HepG2 (cell line): ENCODE data around the gene LRRC28. TPM values are rescaled to one million over a fixed set of nuclear protein-coding genes. Genes with fewer than 3 reads are reported as not detected.

Source experiments
- ATAC-seq: fragments of 200-7000 bp; cut with Tn5 transposase; 3 replicates; pipeline ENCODE4 v1.9.1; 2020; ENCODE audit warnings: mild to moderate bottlenecking, moderate library complexity
- BruUV-seq: library from RNA; stranded (reverse); fragments of 400-500 nt; replicated peaks from 2 replicates; lab custom pipeline; 2021; lab: Mats Ljungman, UMichigan
- CTCF ChIA-PET: fragments of 300-600 bp; formaldehyde crosslinking; extraction: SDS; loops from one replicate; lab custom pipeline; 2021; ENCODE audit warnings: low total read pairs, inconsistent platforms, low intra/inter-chr PET ratio; lab: Yijun Ruan, JAX
- POLR2A ChIA-PET: fragments of 350-600 bp; sonication (Branson Sonifier 250); formaldehyde crosslinking; loops from one replicate; lab custom pipeline; 2020; ENCODE audit warnings: antibody characterized with exemption, inconsistent platforms; lab: Yijun Ruan, JAX
- DNase-seq: peaks from one replicate; pipeline ENCODE4 v3.0.0-alpha.2; 2015; ENCODE audit warnings: low spot score
- FAIRE-seq: peaks from 3 replicates; lab custom pipeline; 2011; peaks lifted over from hg19 to GRCh38; lab: Jason Lieb, UNC
- H2AFZ ChIP-seq: one replicate; pipeline ENCODE4 v1.6.1; 2011; ENCODE audit warnings: low read length, inconsistent platforms
- H3K27ac ChIP-seq: fragments of 300-600 bp; 3 replicates; pipeline ENCODE4 v1.8.0; 2011; ENCODE audit warnings: mixed run types, mild to moderate bottlenecking, mixed read lengths, low read length, inconsistent platforms; ENCODE audit not compliant: insufficient read depth; ENCODE audit errors: extremely low read length
- H3K27me3 ChIP-seq, 2 experiments: fragments of 200-600 bp in 1 of 2; 2 replicates in 1 of 2; 3 replicates in 1 of 2; pipeline versions ENCODE4 v1.6.0 to v1.8.0; 2011; ENCODE audit warnings: low read length in 2 of 2, mild to moderate bottlenecking in 2 of 2, moderate library complexity in 2 of 2, inconsistent platforms in 1 of 2; ENCODE audit not compliant: insufficient read depth in 2 of 2, control insufficient read depth in 1 of 2
- H3K36me3 ChIP-seq, 2 experiments: fragments of 200-600 bp in 1 of 2; replicated peaks in 1 of 2; 2 replicates in 1 of 2; 3 replicates in 1 of 2; pipeline versions ENCODE4 v1.5.1 to v1.8.0; 2011; ENCODE audit warnings: low read length in 2 of 2, inconsistent platforms in 1 of 2; ENCODE audit not compliant: insufficient read depth in 2 of 2, control insufficient read depth in 1 of 2
- H3K4me1 ChIP-seq: 2 replicates; pipeline ENCODE4 v1.5.1; 2012; ENCODE audit warnings: low read length, inconsistent platforms; ENCODE audit not compliant: insufficient read depth
- H3K4me2 ChIP-seq: 2 replicates; pipeline ENCODE4 v1.6.0; 2011; ENCODE audit warnings: low read depth, low read length, inconsistent platforms
- H3K4me3 ChIP-seq, 3 experiments: fragments of 200-600 bp in 1 of 3; sonication (generic), shearing (Covaris generic) in 1 of 3; replicated peaks in 1 of 3; 2 replicates each; pipeline ENCODE4 v1.5.1; 2011 to 2016; ENCODE audit warnings: low read length in 3 of 3, inconsistent platforms in 2 of 3, low read depth in 2 of 3, mild to moderate bottlenecking in 2 of 3, control low read depth in 1 of 3, mixed read lengths in 1 of 3; ENCODE audit not compliant: insufficient read depth in 1 of 3
- H3K79me2 ChIP-seq: one replicate; pipeline ENCODE4 v1.6.1; 2011; ENCODE audit warnings: low read length, inconsistent platforms; ENCODE audit not compliant: insufficient read depth
- H3K9ac ChIP-seq: 2 replicates; pipeline ENCODE4 v1.6.0; 2011; ENCODE audit warnings: mild to moderate bottlenecking, low read depth, low read length, inconsistent platforms; ENCODE audit not compliant: insufficient read depth
- H3K9me3 ChIP-seq: 2 replicates; pipeline ENCODE4 v1.5.1; 2012; ENCODE audit warnings: mild to moderate bottlenecking, low read length
- H4K20me1 ChIP-seq: 2 replicates; pipeline ENCODE4 v1.6.0; 2011; ENCODE audit warnings: inconsistent platforms, mild to moderate bottlenecking, low read length, moderate library complexity; ENCODE audit not compliant: insufficient read depth
- BORCS8-MEF2B ChIP-seq: sonication (generic); formaldehyde crosslinking; IDR thresholded peaks from 2 replicates; pipeline ENCODE4 v1.8.0; 2022; ENCODE audit warnings: mild to moderate bottlenecking, missing genetic modification reagents
- FOXK2 ChIP-seq: fragments of 450-650 bp; IDR thresholded peaks from 2 replicates; pipeline ENCODE4 v1.6.1; 2016
- HMGA1 ChIP-seq: sonication (generic); formaldehyde crosslinking; conservative IDR thresholded peaks from 2 replicates; pipeline ENCODE4 v1.4.0; 2020; ENCODE audit warnings: missing genetic modification reagents
- MIER2 ChIP-seq: IDR thresholded peaks from 2 replicates; pipeline ENCODE4 v1.6.1; 2016; ENCODE audit warnings: missing biosample characterization, missing genetic modification reagents
- NR2F1 ChIP-seq, 2 experiments: fragments of 450-650 bp in 1 of 2; formaldehyde crosslinking in 1 of 2; IDR thresholded peaks; 2 replicates each; pipeline versions ENCODE4 v1.5.0 to v1.6.1; 2016 to 2020; ENCODE audit warnings: mild to moderate bottlenecking in 1 of 2, missing compliant biosample characterization in 1 of 2, missing genetic modification reagents in 1 of 2, moderate library complexity in 1 of 2
- NR2F6 ChIP-seq, 2 experiments: IDR thresholded peaks; 2 replicates each; pipeline ENCODE4 v1.6.1; 2016; ENCODE audit warnings: antibody characterized with exemption in 1 of 2, mild to moderate bottlenecking in 1 of 2
- POLR2G ChIP-seq: fragments of 200-400 bp; formaldehyde crosslinking; IDR thresholded peaks from 2 replicates; pipeline ENCODE4 v1.6.1; 2018; ENCODE audit warnings: mild to moderate bottlenecking, low read depth, low read length, moderate library complexity
- SAFB2 ChIP-seq: sonication (generic); formaldehyde crosslinking; IDR thresholded peaks from 2 replicates; pipeline ENCODE4 v1.5.1; 2020; ENCODE audit warnings: missing genetic modification reagents, low read depth, mild to moderate bottlenecking, borderline replicate concordance
- SAP130 ChIP-seq: IDR thresholded peaks from 2 replicates; pipeline ENCODE4 v1.6.1; 2016; ENCODE audit warnings: low read depth
- SRF ChIP-seq: IDR thresholded peaks from 2 replicates; pipeline ENCODE4 v1.6.1; 2011; ENCODE audit warnings: mild to moderate bottlenecking, low read depth, low read length, moderate library complexity
- ZNF460 ChIP-seq: sonication (generic); formaldehyde crosslinking; IDR thresholded peaks from 2 replicates; pipeline ENCODE4 v1.5.1; 2020; ENCODE audit warnings: missing genetic modification reagents, mild to moderate bottlenecking, borderline replicate concordance
- ZNF605 ChIP-seq: sonication (generic); formaldehyde crosslinking; IDR thresholded peaks from 2 replicates; pipeline ENCODE4 v1.8.0; 2022; ENCODE audit warnings: mild to moderate bottlenecking, missing genetic modification reagents
- ZSCAN22 ChIP-seq: sonication (generic); formaldehyde crosslinking; IDR thresholded peaks from 2 replicates; pipeline ENCODE4 v1.4.0; 2020; ENCODE audit warnings: mild to moderate bottlenecking, missing genetic modification reagents
- WGBS: methylation state at CpG from one replicate; pipeline ENCODE4 v1.1.6; 2017; ENCODE audit warnings: low lambda C conversion rate; 5-methylcytosine and 5-hydroxymethylcytosine counted together
- in situ Hi-C: cut with HindIII; loops from 2 replicates; pipeline ENCODE4 v1.10.0; 2017; ENCODE audit warnings: low pct_unique_long_range_greater_than_20kb; ENCODE audit not compliant: extremely low pct_ligation_motif_present
- intact Hi-C: fragments of 100-400 bp; cut with micrococcal nuclease; formaldehyde crosslinking; loops from one replicate; pipeline ENCODE4 v1.10.0; 2022; ENCODE audit not compliant: unreplicated experiment
- polyA plus RNA-seq, 8 experiments: library from polyadenylated mRNA; depleted of rRNA in 3 of 8; stranded (reverse) in 7 of 8; unstranded in 1 of 8; fragments of >200 nt; fragmentation: Illumina TruSeq in 4 of 8; extraction: Trizol in 4 of 8; gene quantifications; 2 replicates each; pipeline versions ENCODE4 v1.2.1 to v1.2.3, GENCODE V29; 2011 to 2016; ENCODE audit warnings: low read depth in 4 of 8, missing spikeins in 1 of 8, mixed read lengths in 1 of 8; ENCODE audit not compliant: insufficient read depth in 1 of 8
- total RNA-seq, 5 experiments: library from RNA; depleted of rRNA; stranded (reverse); fragments of >200 nt; fragmentation: Illumina TruSeq; extraction: Trizol; gene quantifications; 2 replicates each; pipeline ENCODE4 v1.2.3, GENCODE V29; 2016; ENCODE audit warnings: low read depth in 1 of 5
- TF ChIP-seq, protein P1 (sequence below): sonication (generic); formaldehyde crosslinking; IDR thresholded peaks from 2 replicates; pipeline ENCODE4 v1.5.1; 2020; ENCODE audit warnings: missing genetic modification reagents, mild to moderate bottlenecking, borderline replicate concordance

The LRRC28 gene
- total and polyA plus RNA-seq, 2 of the 13 experiments (the other 11 are each of a cell fraction or from before 2014, with no cell fraction given) = 17.5 to 21.3 TPM

DNA sequence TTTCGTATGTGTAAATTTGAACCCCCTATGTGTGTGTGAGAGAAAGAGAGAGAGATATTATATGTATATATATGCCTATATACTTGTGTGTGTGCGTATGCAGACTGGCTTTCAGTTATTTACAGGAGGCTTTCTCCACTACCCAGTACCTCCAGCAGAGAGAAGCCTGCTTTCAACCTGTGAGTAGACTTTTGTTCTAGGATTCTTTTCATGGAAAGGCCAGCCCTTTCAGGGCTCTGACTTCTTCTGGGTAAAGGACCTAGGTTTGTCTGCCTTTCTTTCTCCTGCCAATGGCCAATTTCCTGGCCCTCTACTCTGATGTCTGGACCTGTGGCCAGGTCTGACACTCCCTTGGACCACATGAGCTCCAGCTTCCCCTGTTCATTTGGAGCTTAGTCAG lies 23.8 kb downstream of the LRRC28 start (continued):
- TF ChIP-seq SAFB2 (CRISPR knock-in tag) (no peak), HMGA1 (CRISPR knock-in tag) (no peak), MIER2 (CRISPR knock-in tag) (no peak), NR2F6 (IDR thresholded peaks at IDR 0.05) (no peak), NR2F6 (CRISPR knock-in tag; IDR thresholded peaks at IDR 0.05) (no peak), SRF (no peak), ZNF605 (CRISPR knock-in tag) (no peak)
- TF ChIP-seq, protein P1, sequence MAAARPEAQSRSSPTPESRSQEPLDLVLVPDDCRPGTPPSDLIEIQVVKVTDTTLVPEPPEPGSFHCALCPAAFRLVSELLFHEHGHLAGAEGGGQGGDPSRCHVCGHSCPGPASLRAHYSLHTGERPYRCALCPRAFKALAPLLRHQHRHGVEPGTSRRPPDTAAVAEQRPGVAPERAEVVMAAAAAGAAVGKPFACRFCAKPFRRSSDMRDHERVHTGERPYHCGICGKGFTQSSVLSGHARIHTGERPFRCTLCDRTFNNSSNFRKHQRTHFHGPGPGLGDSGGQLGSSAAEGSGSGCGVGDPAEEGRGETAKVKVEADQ (CRISPR knock-in tag) = no peak

DNA sequence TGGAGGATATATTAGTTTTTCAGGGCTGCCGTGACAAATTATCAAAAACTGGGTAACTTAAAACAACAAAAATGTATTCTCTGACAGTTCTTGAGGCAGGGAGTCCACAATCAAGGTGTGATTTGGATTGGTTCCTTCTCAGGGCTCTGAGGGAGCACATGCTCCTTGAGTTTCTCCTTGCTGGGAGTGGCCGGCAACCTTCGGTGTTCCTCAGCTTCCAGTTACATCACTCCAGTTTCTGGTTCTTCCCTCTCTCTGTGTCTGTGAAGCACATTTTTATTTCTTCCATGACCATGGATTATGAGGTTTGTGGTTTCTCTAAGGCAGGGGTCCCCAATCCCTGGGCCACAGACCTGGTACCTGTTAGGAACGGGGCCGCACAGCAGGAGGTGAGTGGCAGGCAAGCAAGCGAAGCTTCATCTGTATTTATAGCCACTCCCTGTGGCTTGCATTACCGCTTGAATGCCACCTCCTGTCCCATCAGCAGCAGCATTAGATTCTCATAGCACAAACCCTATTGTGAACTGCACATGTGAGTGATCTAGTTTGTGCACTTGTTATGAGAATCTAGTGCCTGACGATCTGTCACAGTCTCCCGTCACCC lies 24.3 kb downstream of the LRRC28 start:
- peaks cover 2% of the 10 kb centered on the region for H3K79me2 ChIP-seq
- in situ Hi-C loops = no loop called here
- no peak for TF ChIP-seq ZNF460 (CRISPR knock-in tag)
- no peak for TF ChIP-seq POLR2G
- no peak for TF ChIP-seq NR2F1 (CRISPR knock-in tag; IDR thresholded peaks at IDR 0.05)
- no peak for TF ChIP-seq BORCS8-MEF2B
- TF ChIP-seq ZSCAN22 (CRISPR knock-in tag) = no peak
- TF ChIP-seq FOXK2 = no peak
- TF ChIP-seq SAP130 (CRISPR knock-in tag) = no peak
- H3K9me3 ChIP-seq = no peaks in the 10 kb centered on the region
- no peaks in the 10 kb centered on the region for H3K27me3 ChIP-seq
- no peaks in the 10 kb centered on the region for H4K20me1 ChIP-seq
- WGBS = 96% methylated on average over 9 of the region's 9 CpGs
- no peak overlapping the region for H3K4me3 ChIP-seq
- H3K36me3 ChIP-seq = no peaks in the 10 kb centered on the region
- no peak overlapping the region for H3K9ac ChIP-seq
- H3K4me1 ChIP-seq = no peaks in the 10 kb centered on the region
- ChIA-PET CTCF (no interaction called here), POLR2A (no interaction called here)
- no TSS peak for BruUV-seq
- H3K4me2 ChIP-seq = no peak overlapping the region
- no peak for FAIRE-seq
- no peak for DNase-seq
- no peak overlapping the region for H3K27ac ChIP-seq
- no peak for ATAC-seq
- no peak overlapping the region for H2AFZ ChIP-seq
- intact Hi-C loops = no loop called here
